Measurements from ENCODE around the gene ADCY5. TPM values are rescaled to one million over a fixed set of nuclear protein-coding genes. Genes with fewer than 3 reads are reported as not detected.

The ADCY5 gene
- polyA plus RNA-seq (2013, experiment 1 of 2) = 2.2 TPM
- 2.3 TPM for polyA plus RNA-seq (2013, experiment 2 of 2)

GRCh38 chr3:123448536-123449101 lies at the start of gene ADCY5:
TSS of gene ADCY5 (minus strand) at chr3:123449090. CDS start at chr3:123448545, 545 bp downstream.
- H3K23ac ChIP-seq (ENCODE audit: low read length) = no peak within 1 kb of the TSS
- H3K27me3 ChIP-seq (ENCODE audit: insufficient read depth, low read length, poor library complexity) = peaks cover 3% of the 10 kb centered on the region
- peak within 1 kb of the TSS; percentile 80 for H3K56ac ChIP-seq (ENCODE audit: low read length)
- H3K27ac ChIP-seq (ENCODE audit: low read depth, low read length) = no peak within 1 kb of the TSS
- H3K79me2 ChIP-seq (ENCODE audit: control insufficient read depth, insufficient read depth, low read length) = no peaks in the 10 kb centered on the region
- H3K4ac ChIP-seq (ENCODE audit: low read depth, low read length) = no peak within 1 kb of the TSS
- H2BK15ac ChIP-seq (replicated peaks; ENCODE audit: low read depth) = no peak within 1 kb of the TSS
- no peaks in the 10 kb centered on the region for H3K79me1 ChIP-seq (ENCODE audit: low read length)
- H3K18ac ChIP-seq (ENCODE audit: low read length) = no peak within 1 kb of the TSS
- no peaks in the 10 kb centered on the region for H3K4me1 ChIP-seq (ENCODE audit: control insufficient read depth, low read depth, low read length)
- H3K4me3 ChIP-seq (ENCODE audit: low read length) = peak within 1 kb of the TSS; percentile 48
- H2BK5ac ChIP-seq (ENCODE audit: low read length) = no peak within 1 kb of the TSS
- no peaks in the 10 kb centered on the region for H3K36me3 ChIP-seq (ENCODE audit: control insufficient read depth, insufficient read depth, low read length)
- peak within 1 kb of the TSS; percentile 54 for H3K9ac ChIP-seq (ENCODE audit: low read length)
- no peak within 1 kb of the TSS for H2BK120ac ChIP-seq (ENCODE audit: low read depth, low read length)
- peak; percentile 50 for DNase-seq
- WGBS (ENCODE audit: extremely low coverage, insufficient coverage, low lambda C conversion rate) = no CpG with 5 or more reads among the region's 67 CpGs
- no peak within 1 kb of the TSS for H4K8ac ChIP-seq (ENCODE audit: low read depth, low read length)
- H4K5ac ChIP-seq (ENCODE audit: low read length) = no peak within 1 kb of the TSS
- peak within 1 kb of the TSS; percentile 78 for H3K4me2 ChIP-seq (ENCODE audit: low read length)
- H2AK5ac ChIP-seq (ENCODE audit: low read length) = no peak within 1 kb of the TSS

DNA sequence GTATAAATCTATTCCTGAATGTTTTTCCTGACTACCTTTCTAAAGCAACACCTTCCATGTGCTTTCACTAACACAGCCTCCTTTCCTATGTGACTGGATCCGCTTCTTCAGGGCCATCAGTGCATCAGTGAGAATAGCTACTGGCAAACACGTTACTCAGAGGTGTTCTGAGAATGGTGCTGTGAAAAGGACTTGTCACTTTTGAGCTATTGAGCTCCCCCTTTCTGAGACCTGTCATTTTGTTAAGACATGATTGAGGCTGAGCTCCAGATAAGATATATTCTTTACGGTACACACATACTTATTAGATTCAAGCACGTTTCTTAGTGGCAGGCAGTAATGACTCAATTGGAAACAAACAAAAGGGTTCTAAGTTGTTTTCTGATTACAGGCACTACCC lies 45.0 kb upstream of the ADCY5 start:
- Histone ChIP-seq H3K4me2 (ENCODE audit: low read length) (no peak overlapping the region), H2BK120ac (ENCODE audit: low read depth, low read length) (no peak overlapping the region), H3K9ac (ENCODE audit: low read length) (no peak overlapping the region), H2BK15ac (replicated peaks; ENCODE audit: low read depth) (no peak overlapping the region), H3K36me3 (ENCODE audit: control insufficient read depth, insufficient read depth, low read length) (no peaks in the 10 kb centered on the region), H3K79me2 (ENCODE audit: control insufficient read depth, insufficient read depth, low read length) (no peaks in the 10 kb centered on the region), H3K27ac (ENCODE audit: low read depth, low read length) (no peak overlapping the region), H3K4me1 (ENCODE audit: control insufficient read depth, low read depth, low read length) (no peaks in the 10 kb centered on the region), H4K8ac (ENCODE audit: low read depth, low read length) (no peak overlapping the region), H3K27me3 (ENCODE audit: insufficient read depth, low read length, poor library complexity) (no peaks in the 10 kb centered on the region), H3K4ac (ENCODE audit: low read depth, low read length) (no peak overlapping the region), H3K23ac (ENCODE audit: low read length) (no peak overlapping the region), H4K5ac (ENCODE audit: low read length) (no peak overlapping the region), H3K79me1 (ENCODE audit: low read length) (no peaks in the 10 kb centered on the region), H3K4me3 (ENCODE audit: low read length) (no peak overlapping the region), H2BK5ac (ENCODE audit: low read length) (no peak overlapping the region), H3K18ac (ENCODE audit: low read length) (no peak overlapping the region), H3K56ac (ENCODE audit: low read length) (no peak overlapping the region), H2AK5ac (ENCODE audit: low read length) (no peak overlapping the region)
- no CpG with 5 or more reads among the region's 4 CpGs for WGBS (ENCODE audit: extremely low coverage, insufficient coverage, low lambda C conversion rate)
- no peak for DNase-seq

DNA sequence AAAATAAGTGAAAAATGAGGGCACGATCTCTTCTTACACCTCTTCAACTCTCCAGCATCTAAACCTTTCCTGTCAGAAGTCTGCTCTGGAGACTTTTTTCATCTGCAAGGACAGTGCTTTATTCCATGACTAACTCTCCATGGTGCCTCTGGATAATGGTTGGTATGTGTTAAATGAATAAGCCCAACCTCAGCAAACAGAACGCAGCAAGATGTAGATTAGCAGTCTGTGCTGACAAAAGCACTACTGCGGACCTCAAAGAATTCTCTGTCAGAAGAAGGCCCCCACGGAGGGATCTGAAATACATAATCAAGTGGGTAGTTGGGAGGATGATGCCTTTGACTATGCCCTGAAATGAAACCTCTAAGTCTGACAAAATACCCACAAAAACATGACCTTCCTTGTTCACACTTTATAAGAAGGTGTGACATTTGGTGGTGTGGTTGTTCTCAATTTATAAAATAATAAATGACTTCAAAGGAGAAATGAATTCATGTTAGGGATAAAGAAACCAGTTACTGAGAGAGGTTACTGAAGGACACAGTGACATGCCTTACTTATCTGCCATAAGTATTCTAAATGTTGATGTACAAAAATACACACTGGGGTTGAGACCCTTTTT lies 43.2 kb upstream of the ADCY5 start:
- Histone ChIP-seq H3K4ac (ENCODE audit: low read depth, low read length) (no peak overlapping the region), H3K23ac (ENCODE audit: low read length) (no peak overlapping the region), H3K9ac (ENCODE audit: low read length) (no peak overlapping the region), H3K79me2 (ENCODE audit: control insufficient read depth, insufficient read depth, low read length) (no peaks in the 10 kb centered on the region), H2BK15ac (replicated peaks; ENCODE audit: low read depth) (no peak overlapping the region), H4K5ac (ENCODE audit: low read length) (no peak overlapping the region), H3K4me2 (ENCODE audit: low read length) (no peak overlapping the region), H3K27me3 (ENCODE audit: insufficient read depth, low read length, poor library complexity) (no peaks in the 10 kb centered on the region), H2BK120ac (ENCODE audit: low read depth, low read length) (no peak overlapping the region), H3K18ac (ENCODE audit: low read length) (no peak overlapping the region), H3K79me1 (ENCODE audit: low read length) (no peaks in the 10 kb centered on the region), H3K27ac (ENCODE audit: low read depth, low read length) (no peak overlapping the region), H4K8ac (ENCODE audit: low read depth, low read length) (no peak overlapping the region), H3K56ac (ENCODE audit: low read length) (no peak overlapping the region), H2BK5ac (ENCODE audit: low read length) (no peak overlapping the region), H2AK5ac (ENCODE audit: low read length) (no peak overlapping the region), H3K4me3 (ENCODE audit: low read length) (no peak overlapping the region), H3K4me1 (ENCODE audit: control insufficient read depth, low read depth, low read length) (no peaks in the 10 kb centered on the region), H3K36me3 (ENCODE audit: control insufficient read depth, insufficient read depth, low read length) (no peaks in the 10 kb centered on the region)
- no CpG with 5 or more reads among the region's 4 CpGs for WGBS (ENCODE audit: extremely low coverage, insufficient coverage, low lambda C conversion rate)
- no peak for DNase-seq

DNA sequence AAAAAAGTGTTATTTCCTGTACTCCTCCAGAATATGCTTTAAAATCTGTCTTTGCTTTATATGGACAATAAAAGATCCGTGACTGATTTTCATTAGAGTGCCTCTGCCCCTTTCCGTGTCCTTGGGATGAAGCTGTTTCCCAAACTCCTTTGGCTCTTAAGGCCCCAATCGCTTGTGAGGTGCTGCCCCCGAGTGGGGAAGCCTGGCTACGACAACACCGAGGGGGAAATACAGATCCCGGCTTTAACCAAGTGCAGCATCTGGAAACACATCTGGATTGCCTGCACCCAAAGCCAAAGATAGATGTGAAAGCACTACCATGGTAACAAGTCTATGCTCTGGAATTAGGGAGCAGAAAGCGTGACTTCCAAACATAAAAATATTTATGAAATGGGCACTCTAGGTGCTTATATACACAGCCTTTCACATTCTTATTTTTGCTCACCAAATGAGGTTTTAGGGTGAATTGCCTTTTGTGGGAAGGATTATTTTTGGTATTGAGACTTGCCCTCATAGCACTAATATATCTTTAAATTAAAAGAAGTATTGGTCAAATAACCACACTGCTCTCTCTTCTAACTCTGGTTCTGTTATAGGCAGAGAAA lies 40.6 kb upstream of the ADCY5 start:
- Histone ChIP-seq H3K23ac (ENCODE audit: low read length) (no peak overlapping the region), H3K27me3 (ENCODE audit: insufficient read depth, low read length, poor library complexity) (no peaks in the 10 kb centered on the region), H2BK5ac (ENCODE audit: low read length) (no peak overlapping the region), H3K36me3 (ENCODE audit: control insufficient read depth, insufficient read depth, low read length) (no peaks in the 10 kb centered on the region), H3K9ac (ENCODE audit: low read length) (no peak overlapping the region), H4K8ac (ENCODE audit: low read depth, low read length) (no peak overlapping the region), H3K4me1 (ENCODE audit: control insufficient read depth, low read depth, low read length) (no peaks in the 10 kb centered on the region), H3K27ac (ENCODE audit: low read depth, low read length) (no peak overlapping the region), H3K4ac (ENCODE audit: low read depth, low read length) (no peak overlapping the region), H2BK15ac (replicated peaks; ENCODE audit: low read depth) (no peak overlapping the region), H3K56ac (ENCODE audit: low read length) (no peak overlapping the region), H3K4me2 (ENCODE audit: low read length) (no peak overlapping the region), H3K18ac (ENCODE audit: low read length) (no peak overlapping the region), H3K4me3 (ENCODE audit: low read length) (no peak overlapping the region), H2AK5ac (ENCODE audit: low read length) (no peak overlapping the region), H3K79me2 (ENCODE audit: control insufficient read depth, insufficient read depth, low read length) (no peaks in the 10 kb centered on the region), H3K79me1 (ENCODE audit: low read length) (no peaks in the 10 kb centered on the region), H2BK120ac (ENCODE audit: low read depth, low read length) (no peak overlapping the region), H4K5ac (ENCODE audit: low read length) (no peak overlapping the region)
- peak; percentile 69 for DNase-seq
- no CpG with 5 or more reads among the region's 8 CpGs for WGBS (ENCODE audit: extremely low coverage, insufficient coverage, low lambda C conversion rate)

GRCh38 chr3:123488645-123489347 lies 39.9 kb upstream of the ADCY5 start:
- DNase-seq = no peak
- Histone ChIP-seq H2BK15ac (replicated peaks; ENCODE audit: low read depth) (no peak overlapping the region), H3K4me3 (ENCODE audit: low read length) (no peak overlapping the region), H3K4me1 (ENCODE audit: control insufficient read depth, low read depth, low read length) (no peaks in the 10 kb centered on the region), H3K79me1 (ENCODE audit: low read length) (no peaks in the 10 kb centered on the region), H3K56ac (ENCODE audit: low read length) (no peak overlapping the region), H2BK5ac (ENCODE audit: low read length) (no peak overlapping the region), H3K4me2 (ENCODE audit: low read length) (no peak overlapping the region), H3K4ac (ENCODE audit: low read depth, low read length) (no peak overlapping the region), H3K79me2 (ENCODE audit: control insufficient read depth, insufficient read depth, low read length) (no peaks in the 10 kb centered on the region), H2AK5ac (ENCODE audit: low read length) (no peak overlapping the region), H3K27me3 (ENCODE audit: insufficient read depth, low read length, poor library complexity) (no peaks in the 10 kb centered on the region), H3K36me3 (ENCODE audit: control insufficient read depth, insufficient read depth, low read length) (no peaks in the 10 kb centered on the region), H3K27ac (ENCODE audit: low read depth, low read length) (no peak overlapping the region), H4K5ac (ENCODE audit: low read length) (no peak overlapping the region), H3K9ac (ENCODE audit: low read length) (no peak overlapping the region), H3K23ac (ENCODE audit: low read length) (no peak overlapping the region), H2BK120ac (ENCODE audit: low read depth, low read length) (no peak overlapping the region), H3K18ac (ENCODE audit: low read length) (no peak overlapping the region), H4K8ac (ENCODE audit: low read depth, low read length) (no peak overlapping the region)
- WGBS (ENCODE audit: extremely low coverage, insufficient coverage, low lambda C conversion rate) = no CpG with 5 or more reads among the region's 5 CpGs
